ENCODE data around the gene SH2D4B. TPM values are rescaled to one million over a fixed set of nuclear protein-coding genes. Genes with fewer than 3 reads are reported as not detected.

Gene SH2D4B
- total RNA-seq, 2 donors from 2014 or later = 0.92 TPM; not detected in 1

DNA sequence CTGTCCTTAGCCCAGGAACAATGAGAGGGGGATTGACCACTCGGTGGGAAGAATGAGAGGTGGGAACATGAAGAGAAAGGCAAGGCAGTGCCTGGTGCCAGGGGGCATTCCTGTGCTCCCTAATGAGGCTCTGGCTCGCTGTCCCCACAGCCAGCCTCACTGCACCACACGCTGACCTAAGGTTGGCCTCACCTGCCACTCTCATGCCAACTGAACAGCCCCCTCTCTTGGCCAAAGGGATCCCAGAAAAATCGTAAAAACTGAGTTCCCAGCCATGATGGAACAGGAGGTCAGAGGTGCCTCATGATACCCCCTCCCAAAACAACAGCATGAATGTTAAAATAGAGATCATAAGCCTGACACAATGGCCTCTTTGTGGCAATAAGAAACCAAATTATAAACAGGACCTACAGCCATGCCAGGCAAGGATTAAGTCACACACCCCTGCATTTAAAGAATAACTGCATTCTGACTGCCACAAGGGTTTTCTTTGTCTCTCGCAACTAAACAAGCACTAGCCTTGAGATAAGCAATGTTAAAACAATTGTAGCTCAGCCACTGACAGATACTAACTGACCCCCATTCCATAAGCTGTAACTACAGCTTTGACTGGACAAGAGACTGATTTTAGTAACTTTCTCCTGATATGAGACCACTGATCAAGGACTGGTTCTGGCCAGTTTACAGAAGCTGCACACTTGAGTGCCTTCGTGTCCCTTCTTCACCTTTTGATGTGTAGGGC, 149.2 kb downstream of the SH2D4B start:
- Histone ChIP-seq H3K4me1 (ENCODE audit: control insufficient read depth in 1 of 2, low read depth in 2 of 2) (no peaks in the 10 kb centered on the region), H3K9me3 (no peaks in the 10 kb centered on the region), H3K36me3 (no peaks in the 10 kb centered on the region), H3K27ac (no peak overlapping the region), H3K4me3 (no peak overlapping the region), H3K27me3 (replicated peaks; ENCODE audit: insufficient read depth) (no peaks in the 10 kb centered on the region)
- TF ChIP-seq, protein P1, sequence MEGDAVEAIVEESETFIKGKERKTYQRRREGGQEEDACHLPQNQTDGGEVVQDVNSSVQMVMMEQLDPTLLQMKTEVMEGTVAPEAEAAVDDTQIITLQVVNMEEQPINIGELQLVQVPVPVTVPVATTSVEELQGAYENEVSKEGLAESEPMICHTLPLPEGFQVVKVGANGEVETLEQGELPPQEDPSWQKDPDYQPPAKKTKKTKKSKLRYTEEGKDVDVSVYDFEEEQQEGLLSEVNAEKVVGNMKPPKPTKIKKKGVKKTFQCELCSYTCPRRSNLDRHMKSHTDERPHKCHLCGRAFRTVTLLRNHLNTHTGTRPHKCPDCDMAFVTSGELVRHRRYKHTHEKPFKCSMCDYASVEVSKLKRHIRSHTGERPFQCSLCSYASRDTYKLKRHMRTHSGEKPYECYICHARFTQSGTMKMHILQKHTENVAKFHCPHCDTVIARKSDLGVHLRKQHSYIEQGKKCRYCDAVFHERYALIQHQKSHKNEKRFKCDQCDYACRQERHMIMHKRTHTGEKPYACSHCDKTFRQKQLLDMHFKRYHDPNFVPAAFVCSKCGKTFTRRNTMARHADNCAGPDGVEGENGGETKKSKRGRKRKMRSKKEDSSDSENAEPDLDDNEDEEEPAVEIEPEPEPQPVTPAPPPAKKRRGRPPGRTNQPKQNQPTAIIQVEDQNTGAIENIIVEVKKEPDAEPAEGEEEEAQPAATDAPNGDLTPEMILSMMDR (IDR thresholded peaks at IDR 0.05) = no peak
- DNase-seq (ENCODE audit: low spot score) = no peak
- no peak for ATAC-seq (ENCODE audit: insufficient number of reproducible peaks, low FRiP score, low read depth)

GRCh38 chr10:80687476-80687789, 149.7 kb downstream of the SH2D4B start:
- no peaks in the 10 kb centered on the region for H3K36me3 ChIP-seq
- DNase-seq (ENCODE audit: low spot score) = no peak
- no peak for ATAC-seq (ENCODE audit: insufficient number of reproducible peaks, low FRiP score, low read depth)
- H3K27me3 ChIP-seq (replicated peaks; ENCODE audit: insufficient read depth) = no peaks in the 10 kb centered on the region
- TF ChIP-seq, protein P1 (IDR thresholded peaks at IDR 0.05) = no peak
- no peaks in the 10 kb centered on the region for H3K9me3 ChIP-seq
- H3K27ac ChIP-seq = no peak overlapping the region
- no peaks in the 10 kb centered on the region for H3K4me1 ChIP-seq (ENCODE audit: control insufficient read depth in 1 of 2, low read depth in 2 of 2)
- no peak overlapping the region for H3K4me3 ChIP-seq

- no peaks in the 10 kb centered on the region for H3K27me3 ChIP-seq (replicated peaks; ENCODE audit: insufficient read depth)
- H3K36me3 ChIP-seq = no peaks in the 10 kb centered on the region
- no peak for DNase-seq (ENCODE audit: low spot score)
- ATAC-seq (ENCODE audit: insufficient number of reproducible peaks, low FRiP score, low read depth) = no peak
- no peak overlapping the region for H3K27ac ChIP-seq
- no peaks in the 10 kb centered on the region for H3K4me1 ChIP-seq (ENCODE audit: control insufficient read depth in 1 of 2, low read depth in 2 of 2)
- H3K9me3 ChIP-seq = no peaks in the 10 kb centered on the region
- H3K4me3 ChIP-seq = no peak overlapping the region
- TF ChIP-seq, protein P1 (IDR thresholded peaks at IDR 0.05) = no peak
Observed at GRCh38 chr10:80690434-80690833, 152.7 kb downstream of the SH2D4B start.

DNA sequence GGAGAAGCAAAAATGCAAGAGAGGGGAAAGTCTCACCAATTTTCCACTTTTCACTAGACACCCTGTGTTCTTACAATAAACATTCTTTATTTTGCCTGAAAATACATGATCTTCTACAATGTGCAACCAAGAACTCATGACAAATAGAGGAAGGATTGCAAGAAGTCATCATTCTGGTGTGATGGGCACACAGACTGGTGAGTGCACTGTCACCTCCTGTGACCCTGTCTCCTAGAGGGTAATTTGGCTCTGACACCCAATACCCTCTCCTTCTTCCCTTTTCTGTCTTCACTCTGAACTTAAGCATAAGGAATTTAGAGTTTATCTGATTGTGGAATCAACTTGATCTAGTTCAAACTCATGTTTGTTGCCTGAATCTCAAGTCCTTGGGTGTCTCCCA, 153.7 kb downstream of the SH2D4B start:
- DNase-seq (ENCODE audit: low spot score) = no peak
- H3K9me3 ChIP-seq = no peaks in the 10 kb centered on the region
- no peak overlapping the region for H3K4me3 ChIP-seq
- H3K27ac ChIP-seq = no peak overlapping the region
- no peaks in the 10 kb centered on the region for H3K4me1 ChIP-seq (ENCODE audit: control insufficient read depth in 1 of 2, low read depth in 2 of 2)
- TF ChIP-seq, protein P1 (IDR thresholded peaks at IDR 0.05) = no peak
- H3K27me3 ChIP-seq (replicated peaks; ENCODE audit: insufficient read depth) = no peaks in the 10 kb centered on the region
- H3K36me3 ChIP-seq = no peaks in the 10 kb centered on the region
- ATAC-seq (ENCODE audit: insufficient number of reproducible peaks, low FRiP score, low read depth) = no peak

- H3K27ac ChIP-seq = no peak overlapping the region
Observed at GRCh38 chr10:80693565-80693964, 155.9 kb downstream of the SH2D4B start.

More at GRCh38 chr10:80693565-80693964, 155.9 kb downstream of the SH2D4B start:
- no peak for DNase-seq (ENCODE audit: low spot score)
- H3K4me3 ChIP-seq = no peak overlapping the region
- no peaks in the 10 kb centered on the region for H3K9me3 ChIP-seq
- H3K36me3 ChIP-seq = no peaks in the 10 kb centered on the region
- TF ChIP-seq, protein P1 (IDR thresholded peaks at IDR 0.05) = no peak
- ATAC-seq (ENCODE audit: insufficient number of reproducible peaks, low FRiP score, low read depth) = no peak
- no peaks in the 10 kb centered on the region for H3K27me3 ChIP-seq (replicated peaks; ENCODE audit: insufficient read depth)
- H3K4me1 ChIP-seq (ENCODE audit: control insufficient read depth in 1 of 2, low read depth in 2 of 2) = no peaks in the 10 kb centered on the region
